ENCODE measurements around the gene CHADL.
"Not testable (repeated sequence)": the region's sequence is repeated elsewhere in the genome, so short reads cannot be mapped to it uniquely, and the experiment has no call there.

The CHADL gene, protein sequence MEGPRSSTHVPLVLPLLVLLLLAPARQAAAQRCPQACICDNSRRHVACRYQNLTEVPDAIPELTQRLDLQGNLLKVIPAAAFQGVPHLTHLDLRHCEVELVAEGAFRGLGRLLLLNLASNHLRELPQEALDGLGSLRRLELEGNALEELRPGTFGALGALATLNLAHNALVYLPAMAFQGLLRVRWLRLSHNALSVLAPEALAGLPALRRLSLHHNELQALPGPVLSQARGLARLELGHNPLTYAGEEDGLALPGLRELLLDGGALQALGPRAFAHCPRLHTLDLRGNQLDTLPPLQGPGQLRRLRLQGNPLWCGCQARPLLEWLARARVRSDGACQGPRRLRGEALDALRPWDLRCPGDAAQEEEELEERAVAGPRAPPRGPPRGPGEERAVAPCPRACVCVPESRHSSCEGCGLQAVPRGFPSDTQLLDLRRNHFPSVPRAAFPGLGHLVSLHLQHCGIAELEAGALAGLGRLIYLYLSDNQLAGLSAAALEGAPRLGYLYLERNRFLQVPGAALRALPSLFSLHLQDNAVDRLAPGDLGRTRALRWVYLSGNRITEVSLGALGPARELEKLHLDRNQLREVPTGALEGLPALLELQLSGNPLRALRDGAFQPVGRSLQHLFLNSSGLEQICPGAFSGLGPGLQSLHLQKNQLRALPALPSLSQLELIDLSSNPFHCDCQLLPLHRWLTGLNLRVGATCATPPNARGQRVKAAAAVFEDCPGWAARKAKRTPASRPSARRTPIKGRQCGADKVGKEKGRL

DNA sequence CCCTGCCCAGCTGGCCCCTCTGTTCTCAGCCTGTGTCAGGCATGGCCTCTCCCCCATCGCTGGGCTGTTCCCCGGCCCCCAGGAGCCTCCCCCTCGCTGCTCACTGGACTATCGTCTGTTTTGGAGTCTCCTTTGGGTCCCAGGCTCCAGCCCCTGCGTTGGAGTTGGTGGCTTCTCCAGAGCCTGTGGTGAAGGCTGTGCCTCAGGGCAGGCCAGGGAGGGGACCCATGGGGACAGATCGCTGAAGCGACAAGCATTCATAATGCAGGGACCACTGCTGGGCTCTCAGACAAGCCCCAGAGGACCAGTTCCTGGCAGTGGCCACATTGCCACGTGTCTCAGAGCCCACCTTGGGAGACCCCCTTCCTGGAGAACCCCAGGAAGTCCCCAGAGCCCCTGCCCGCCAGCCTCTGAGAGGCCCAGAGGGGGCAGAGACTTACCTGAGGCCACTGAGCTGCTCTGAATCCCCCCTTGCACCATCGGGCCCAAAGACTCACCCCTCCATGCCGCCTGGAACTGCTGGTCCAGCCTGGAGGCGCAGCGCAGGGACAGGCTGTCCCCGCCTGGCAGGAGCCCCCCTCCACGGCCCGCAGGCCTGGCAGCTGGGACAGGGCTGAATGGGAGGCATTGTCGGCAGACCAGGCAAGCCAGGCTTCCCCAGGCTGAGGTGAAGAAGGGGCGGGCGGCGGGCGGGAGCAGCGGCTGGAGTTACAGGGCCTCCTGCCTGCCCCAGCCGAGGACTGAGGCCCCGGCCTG lies at the start of gene CHADL:
Gene CHADL (minus strand): TSS at position 555 of the 756 bp plus-strand sequence. CDS start 50 bp downstream, at position 505.
- no peak for DNase-seq (ENCODE audit: low read depth in 2 of 2)

DNA sequence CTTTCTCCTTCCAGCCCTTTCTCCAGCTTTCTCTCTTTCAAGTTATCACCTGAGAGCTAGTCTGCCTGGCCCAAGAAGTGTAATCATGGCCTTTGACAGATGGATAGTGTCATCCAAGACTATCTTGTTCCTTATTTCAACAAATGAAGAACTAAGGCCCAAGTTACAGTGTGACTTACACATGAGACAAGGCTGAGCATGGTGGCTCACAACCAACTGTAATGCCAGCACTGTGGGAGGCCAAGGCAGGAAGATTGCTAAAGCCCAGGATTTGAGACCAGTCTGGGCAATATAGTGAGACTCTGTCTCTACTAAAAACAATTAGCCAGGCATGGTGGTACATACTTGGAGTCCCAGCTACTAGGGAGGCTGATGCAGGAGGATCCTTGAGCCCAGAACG lies 48.9 kb upstream of the CHADL start:
- DNase-seq (ENCODE audit: low read depth in 2 of 2), result no peak

DNA sequence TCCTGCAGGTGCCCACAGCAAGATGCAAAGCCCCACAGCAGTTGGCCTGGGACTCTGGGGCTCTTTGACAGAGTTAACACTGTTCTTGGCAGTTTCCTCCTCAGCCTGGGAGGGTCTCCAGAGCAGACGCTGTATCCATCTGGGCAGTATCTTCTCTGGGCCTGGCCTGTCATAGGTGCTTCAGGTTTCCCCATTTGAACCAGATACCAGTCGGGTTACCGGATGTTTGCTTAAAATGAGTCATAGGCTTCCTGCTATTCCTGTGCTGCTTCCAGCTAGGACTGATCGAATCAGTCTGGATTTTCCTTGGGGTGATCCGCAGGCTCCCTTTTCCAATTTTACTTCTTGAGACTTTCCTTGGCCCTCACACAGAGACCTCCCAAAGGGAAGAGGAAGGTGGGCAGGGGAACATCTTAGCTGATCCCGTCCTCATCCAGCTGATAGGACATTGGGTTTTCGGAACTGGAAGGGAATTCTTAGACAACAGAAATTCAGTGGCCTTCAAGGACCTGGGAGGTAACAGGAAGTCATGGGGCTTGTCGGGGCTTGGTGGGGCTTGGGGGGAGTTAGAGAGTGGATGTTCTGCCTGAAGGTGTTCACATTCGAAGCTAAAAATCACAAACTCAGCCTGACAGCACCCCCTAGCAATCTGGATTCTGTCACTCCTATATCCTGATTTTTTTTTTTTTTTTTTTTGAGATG lies 47.7 kb upstream of the CHADL start:
- no peak for DNase-seq (ENCODE audit: low read depth in 2 of 2)

DNA sequence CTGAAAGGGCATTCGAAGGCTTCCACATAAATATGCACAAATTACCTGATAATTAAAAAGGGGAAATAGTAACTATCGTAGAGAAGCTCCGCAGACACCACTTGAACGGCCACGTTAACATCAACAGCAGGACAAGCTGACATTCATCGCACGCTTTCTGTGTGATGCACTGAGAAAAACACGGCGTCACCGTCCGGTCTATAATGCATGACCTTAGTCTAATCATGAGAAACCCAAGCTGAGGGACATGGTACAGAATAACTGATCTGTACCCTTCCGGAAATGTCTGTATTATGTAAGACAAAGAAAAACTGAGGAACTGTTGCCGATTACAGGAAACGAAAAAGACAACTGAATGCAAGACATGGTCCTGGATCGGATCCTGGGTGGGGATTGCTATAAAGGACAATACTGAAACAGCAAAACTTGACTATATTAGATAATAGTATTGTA lies 45.9 kb upstream of the CHADL start:
- DNase-seq (ENCODE audit: low read depth in 2 of 2), result no peak

DNA sequence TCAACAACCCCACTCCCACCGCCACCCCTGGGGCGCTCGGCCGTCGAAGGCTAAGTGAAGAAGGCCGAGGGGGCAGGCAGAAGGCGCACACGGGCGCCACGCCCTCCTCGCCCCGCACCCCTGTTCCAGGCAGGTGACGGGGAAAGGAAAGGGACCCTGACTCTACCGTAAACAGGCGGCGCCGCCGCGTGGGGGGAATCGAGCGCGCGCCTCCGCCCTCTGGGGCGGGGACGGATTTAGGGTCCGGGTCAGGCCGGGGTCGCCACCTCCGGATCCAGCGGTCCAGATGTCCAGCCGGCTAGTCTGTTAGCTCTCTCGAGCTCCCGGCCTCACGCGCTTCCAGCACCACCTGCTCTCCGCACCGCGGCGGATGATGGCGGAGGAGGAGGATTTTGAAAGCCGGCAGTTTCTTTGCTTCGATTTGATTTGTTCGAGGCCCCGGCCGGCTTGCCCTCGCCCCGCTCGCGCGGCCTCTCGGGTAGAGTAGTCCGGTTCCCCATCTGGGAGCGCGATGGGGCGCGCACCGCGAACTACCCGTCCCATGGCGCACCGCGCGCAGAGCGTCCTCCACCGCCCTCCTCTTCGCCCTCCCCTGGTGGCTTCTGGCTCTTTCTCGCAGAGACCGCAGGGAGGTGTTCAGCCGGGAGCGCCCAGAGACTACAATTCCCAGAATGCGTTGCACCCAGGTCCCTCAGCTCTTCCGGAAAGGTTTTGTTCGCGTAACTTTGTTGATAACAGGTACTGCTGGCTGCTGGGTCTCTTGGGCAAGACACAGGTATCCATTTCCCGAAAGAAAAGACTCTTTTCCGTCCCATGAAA lies 45.3 kb upstream of the CHADL start, which contains the start of gene RANGAP1:
Gene RANGAP1 (minus strand): TSS at position 368 of the 819 bp plus-strand sequence. CDS start 5,143 bp downstream, outside the sequence.
- DNase-seq (ENCODE audit: low read depth in 2 of 2), result peak; percentile 98

DNA sequence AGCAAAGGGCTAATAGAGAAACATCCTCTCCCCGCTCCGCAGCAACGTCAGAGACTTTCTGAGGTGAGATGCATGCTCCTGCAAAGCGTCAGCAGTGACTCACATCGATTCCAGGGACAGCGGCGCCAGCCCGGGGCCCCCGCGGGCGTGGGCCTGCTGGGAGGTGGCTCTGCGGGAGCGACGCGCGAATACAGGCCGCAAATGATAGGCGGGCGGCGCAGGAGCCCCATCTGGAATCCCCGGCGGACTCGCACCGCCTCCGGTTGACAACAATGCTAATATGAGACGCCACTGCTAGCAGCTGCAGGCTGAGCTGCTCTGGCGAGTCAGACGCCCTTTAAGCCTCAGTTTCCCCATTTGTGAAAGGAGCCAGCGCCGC lies 44.7 kb upstream of the CHADL start:
- DNase-seq (ENCODE audit: low read depth in 2 of 2), result peak; percentile 89 to 90

DNA sequence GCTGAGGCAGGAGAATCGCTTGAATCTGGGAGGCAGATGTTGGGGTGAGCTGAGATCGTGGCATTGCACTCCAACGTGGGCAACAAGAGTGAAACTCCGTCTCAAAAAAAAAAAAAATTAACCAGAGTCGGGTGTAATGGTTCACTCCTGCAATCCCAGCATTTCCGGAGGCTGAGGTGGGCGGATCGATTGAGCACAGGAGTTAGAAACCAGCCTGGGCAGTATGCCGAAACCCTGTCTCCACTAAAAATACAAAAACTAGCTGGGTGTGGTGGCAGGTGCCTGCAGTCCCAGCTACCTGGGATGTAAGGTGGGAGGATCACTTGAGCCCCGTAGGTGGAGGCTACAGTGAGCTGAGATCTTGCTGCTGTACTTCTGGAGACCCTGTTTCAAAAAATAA lies 43.7 kb upstream of the CHADL start:
- DNase-seq (ENCODE audit: low read depth in 2 of 2), result no peak

DNA sequence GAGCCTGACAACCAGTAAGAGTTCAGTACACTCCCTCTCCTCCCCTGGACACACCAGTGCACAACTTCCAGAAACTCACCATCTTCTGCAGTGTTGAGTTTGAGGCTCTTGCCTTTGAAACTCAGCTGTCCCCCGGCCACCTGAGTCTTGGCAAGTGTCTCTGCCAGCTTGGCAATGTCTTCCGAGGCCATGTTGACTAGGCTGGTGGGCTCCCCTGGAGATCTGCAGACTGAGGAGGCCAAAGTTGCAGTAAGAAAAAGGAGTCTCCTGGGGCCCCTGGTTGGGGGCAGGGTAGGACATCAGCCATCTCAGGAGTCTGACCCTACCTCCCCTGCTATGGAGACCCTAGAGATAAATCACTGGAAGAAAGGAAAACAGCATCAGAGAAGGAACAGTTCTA lies 40.1 kb upstream of the CHADL start:
- DNase-seq (ENCODE audit: low read depth in 2 of 2), result no peak

DNA sequence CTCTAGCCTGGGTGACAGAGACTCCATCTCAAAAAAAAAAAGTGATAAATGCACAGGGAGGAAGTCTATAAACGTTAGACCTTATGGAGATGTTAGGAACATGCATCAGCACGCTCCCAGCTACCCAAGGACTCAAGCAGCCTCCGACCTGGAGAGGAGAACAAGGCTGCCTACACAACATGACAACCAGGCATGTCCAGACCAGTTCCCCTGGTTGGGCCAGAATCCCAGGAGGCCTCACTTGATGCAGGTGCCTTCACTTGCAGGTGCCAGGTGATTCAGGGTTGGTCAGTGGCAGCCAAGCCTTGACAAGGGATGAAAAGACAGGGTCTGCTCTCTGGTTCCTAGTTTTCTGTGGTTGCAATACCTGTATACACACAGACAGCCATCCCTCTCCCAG lies 39.3 kb upstream of the CHADL start:
- no peak for DNase-seq (ENCODE audit: low read depth in 2 of 2)

DNA sequence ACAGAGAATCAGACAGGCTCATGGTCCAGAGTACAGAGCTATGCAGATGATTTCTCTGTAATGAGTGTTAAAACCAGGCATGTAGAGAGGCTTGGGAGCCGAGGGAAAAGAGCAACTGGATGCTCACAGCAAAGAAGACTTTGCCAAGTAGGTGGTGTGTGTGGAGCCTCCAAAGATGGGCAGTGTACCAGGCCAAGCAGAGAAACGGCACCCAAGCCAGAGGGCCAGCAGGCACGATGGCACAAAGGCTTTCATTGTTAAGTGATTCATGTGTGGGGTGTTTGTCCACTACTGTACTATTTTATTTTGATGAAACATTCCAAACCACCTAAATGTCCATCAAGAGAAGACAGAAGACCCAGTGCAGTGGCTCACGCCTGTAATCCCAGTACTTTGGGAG lies 34.1 kb upstream of the CHADL start:
- no peak for DNase-seq (ENCODE audit: low read depth in 2 of 2)

DNA sequence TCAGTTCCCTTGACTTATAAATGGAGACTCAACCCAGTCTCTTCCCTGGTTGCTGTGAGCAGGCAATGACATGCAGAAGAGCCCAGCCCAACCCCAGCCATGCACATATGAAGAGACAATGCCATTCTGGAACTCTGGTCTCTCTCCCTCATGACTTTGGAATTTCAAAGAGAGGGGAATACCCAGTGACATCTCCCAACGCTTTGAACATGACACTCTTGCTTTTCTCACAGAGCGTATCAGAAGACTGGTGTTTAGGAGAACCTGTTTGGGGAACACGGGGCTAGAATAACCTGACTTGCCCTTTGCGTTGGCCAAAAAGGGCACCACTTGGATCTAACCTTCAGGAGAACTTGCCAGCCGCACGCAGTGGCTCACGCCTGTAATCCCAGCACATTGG lies 32.4 kb upstream of the CHADL start:
- no peak for DNase-seq (ENCODE audit: low read depth in 2 of 2)

DNA sequence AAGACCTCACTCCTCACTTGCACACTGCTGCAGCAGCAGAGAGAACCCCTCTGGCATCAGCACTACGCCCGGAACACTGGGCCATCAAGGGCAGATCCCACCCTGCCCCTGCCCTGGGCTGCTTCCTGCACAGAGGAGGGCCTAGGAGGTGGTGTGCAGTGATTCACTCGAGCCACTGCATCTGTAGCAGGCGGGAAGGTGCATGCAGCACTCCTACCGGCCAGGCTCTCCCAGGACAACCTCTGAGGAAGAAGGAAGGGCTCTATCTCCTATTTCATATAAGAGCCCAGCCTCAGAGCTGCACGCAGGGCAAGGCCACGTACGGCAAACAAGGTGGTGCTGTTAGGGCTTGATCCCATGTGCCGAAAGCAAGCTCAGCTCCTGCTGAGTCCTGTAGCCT lies 31.1 kb upstream of the CHADL start:
- no peak for DNase-seq (ENCODE audit: low read depth in 2 of 2)

DNA sequence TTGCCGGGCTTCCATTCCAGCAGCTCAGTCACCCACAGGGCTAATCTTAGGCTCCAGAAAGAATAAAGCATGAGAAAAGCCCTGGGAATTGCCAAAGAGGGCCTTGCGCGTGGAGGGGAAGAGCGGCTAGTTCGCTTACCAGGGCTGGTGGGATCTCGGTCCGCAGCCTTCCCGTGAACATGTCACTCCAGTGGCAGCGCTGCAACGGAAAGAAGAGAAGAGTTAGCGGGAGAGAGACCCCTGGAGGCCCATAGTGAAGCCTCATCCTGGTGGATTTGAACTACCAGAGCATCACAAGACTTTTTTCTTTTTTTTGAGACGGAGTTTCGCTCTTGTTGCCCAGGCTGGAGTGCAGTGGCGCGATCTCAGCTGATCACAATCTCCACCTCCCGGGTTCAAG lies 27.2 kb upstream of the CHADL start:
- no peak for DNase-seq (ENCODE audit: low read depth in 2 of 2)

DNA sequence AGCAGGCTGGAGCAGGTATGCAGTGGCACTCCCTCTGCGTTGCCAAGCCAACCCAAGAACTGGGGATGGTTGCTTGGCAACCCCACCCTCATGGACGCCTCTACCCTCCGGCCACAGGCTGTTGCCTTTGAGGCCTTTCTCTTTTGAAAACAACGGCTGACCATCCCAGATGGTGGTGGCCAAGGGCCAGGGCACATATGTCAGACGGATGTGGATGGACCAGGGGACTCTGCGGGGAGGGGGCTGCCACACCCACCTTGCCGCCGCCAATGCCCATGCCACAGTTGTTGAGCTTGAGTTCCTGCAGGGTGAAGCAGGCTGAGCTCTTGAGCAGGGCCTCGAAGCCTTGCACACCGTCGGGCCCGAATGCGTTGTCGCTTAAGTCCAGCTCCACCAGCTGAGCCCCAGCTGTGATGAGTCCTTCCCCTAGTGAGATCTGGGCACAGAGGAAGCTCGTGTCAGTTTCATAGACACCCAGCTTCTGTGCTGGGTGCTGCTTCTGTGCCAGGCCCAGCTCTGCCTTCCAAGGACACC lies 23.7 kb upstream of the CHADL start:
- DNase-seq (ENCODE audit: low read depth in 2 of 2), result no peak

DNA sequence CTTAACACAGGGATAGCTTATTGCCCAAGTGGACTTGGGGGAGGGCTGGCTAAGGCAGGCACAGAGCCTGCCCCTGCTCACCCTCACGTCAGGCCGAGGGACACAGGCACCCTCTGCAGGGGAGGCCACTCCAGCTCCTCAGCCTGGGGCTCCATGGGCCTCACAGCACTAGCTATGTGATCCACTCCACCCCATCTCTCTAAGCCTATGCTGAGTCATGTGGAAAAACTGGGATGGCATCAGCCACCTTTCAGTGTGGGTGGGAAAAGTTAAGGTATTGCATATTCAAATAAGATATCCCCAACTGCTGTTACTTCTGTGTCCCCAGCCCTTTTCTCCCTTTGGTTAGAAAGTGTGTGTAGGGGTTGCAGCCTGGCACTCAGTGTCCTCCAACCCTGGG lies 23.0 kb upstream of the CHADL start:
- DNase-seq (ENCODE audit: low read depth in 2 of 2), result no peak

DNA sequence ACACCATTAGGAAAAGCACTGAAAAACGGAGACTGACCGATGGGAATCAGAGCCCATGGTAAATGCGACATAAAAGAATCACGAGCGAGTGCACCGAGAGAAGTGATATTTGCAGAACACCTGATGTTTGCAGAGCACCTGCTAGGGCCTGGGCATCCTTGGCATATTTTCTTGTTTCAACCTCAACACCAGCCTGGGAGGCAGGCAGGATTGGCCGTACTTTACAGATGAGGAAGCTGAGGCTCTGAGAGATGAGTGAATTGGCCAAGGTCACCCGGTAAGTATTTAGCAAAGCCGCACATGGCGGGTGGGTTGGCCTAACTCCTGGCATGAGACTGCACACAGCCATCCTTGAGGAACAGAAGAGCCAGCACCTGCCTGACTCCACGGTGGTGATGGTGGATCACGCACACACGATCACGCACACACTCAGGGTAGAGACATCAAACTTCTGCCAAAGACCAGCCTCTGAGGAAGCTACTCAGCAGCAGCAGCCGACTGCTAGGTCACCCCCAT lies 21.6 kb upstream of the CHADL start:
- no peak for DNase-seq (ENCODE audit: low read depth in 2 of 2)

DNA sequence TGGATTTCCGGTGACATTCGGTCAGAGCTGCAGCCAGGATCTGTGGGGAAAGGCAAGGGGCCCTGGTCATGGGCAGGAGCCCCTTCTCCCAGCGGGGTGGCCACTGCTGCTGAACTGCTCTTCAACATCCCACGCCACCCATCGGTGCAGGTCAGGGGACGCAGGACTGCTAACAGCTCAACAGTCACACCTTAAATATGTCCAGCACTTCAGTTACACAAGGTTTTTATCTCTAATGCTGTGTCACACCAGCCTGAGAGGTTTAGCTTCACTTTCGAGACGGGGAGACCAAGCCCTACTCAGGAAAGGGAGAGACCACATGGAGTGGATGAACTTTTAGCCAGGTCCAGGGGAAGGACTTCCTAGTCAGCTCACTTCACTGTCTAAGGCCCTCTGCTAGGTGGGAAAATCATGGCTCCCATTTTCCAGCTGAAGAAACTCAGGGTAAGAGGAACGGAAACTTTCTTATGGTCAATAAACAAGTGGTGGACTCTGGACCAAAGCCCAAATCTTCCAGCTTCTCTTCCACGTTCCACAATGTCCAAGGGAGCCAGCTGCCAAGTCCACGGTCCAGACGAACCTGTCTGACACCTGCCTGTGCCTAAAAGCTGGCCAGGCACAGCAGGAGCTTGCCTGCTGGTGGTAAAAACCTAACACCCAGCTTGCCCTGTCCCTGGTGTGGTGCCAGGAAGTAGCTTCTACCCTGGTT lies 21.0 kb upstream of the CHADL start:
- DNase-seq (ENCODE audit: low read depth in 2 of 2), result no peak

DNA sequence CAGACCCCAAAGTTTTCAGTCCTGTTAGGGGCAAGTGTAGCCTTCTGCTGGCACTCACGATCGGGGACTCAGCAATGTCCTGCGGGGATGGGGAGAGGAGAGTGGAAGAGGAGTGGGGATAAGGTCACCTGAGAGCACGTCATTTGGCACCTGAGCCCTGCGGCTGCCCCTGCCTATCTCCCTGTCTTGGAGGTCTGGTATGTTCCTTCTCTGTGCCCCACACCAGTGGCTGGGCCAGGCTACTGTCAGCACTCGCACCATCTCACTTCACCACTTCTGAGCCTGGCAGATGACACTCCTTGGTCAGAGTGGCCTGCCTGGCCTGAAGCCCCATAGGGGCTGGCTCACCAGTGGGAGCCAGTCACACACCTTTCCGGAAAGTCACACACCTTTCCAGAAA lies 20.1 kb upstream of the CHADL start:
- no peak for DNase-seq (ENCODE audit: low read depth in 2 of 2)

DNA sequence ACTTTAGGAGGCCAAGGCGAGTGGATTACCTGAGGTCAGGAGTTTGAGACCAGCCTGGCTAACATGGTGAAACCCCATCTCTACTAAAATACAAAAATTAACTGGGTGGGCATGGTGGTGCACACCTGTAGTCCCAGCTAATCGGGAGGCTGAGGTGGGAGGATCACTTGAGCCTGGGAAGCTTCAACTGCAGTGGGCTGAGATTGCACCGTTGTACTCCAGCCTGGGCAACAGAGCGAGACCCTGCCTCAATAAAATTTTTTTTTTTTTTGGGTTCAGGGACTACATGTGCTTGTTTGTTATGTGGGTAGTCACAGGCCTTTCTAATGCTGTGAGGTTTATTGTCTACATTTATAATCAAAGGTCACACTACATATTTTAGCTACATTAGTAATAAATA lies 19.0 kb upstream of the CHADL start:
- not testable (repeated sequence) for DNase-seq (ENCODE audit: low read depth in 2 of 2)

DNA sequence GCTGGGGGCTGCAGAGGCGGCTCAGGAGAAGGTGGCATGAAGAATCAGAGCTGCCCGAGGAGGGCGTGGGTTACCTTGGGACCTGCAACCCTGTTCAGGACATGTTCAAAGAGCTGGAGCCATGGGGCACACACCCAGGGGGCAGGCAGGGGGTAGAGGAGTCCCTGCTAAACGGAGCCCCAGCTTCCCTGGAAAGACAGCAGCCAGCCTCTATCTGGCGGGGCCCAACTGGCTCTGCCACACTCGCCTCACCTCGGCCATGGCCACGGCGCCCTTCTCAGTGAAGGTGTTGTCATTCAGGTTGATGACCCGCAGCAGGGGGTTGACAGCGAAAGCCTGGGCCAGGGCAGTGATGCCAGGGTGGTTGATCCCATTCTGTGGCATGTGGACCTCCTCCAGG lies 17.0 kb upstream of the CHADL start:
- DNase-seq (ENCODE audit: low read depth in 2 of 2), result no peak

All from stimulated activated CD8-positive, alpha-beta memory T cell treated with anti-CD3 and anti-CD28 coated beads, Interleukin-15, amount 100 ng/mL, for 48 hours (primary cell).